ENCODE results near the gene ZNF501. TPM values are rescaled to one million over a fixed set of nuclear protein-coding genes. Genes with fewer than 3 reads are reported as not detected.

The ZNF501 gene
- total and polyA plus RNA-seq, 2 of the 13 experiments (the other 11 are each of a cell fraction or from before 2014, with no cell fraction given): 2.4 to 2.8 TPM

- TF ChIP-seq THAP9 (CRISPR knock-in tag; IDR thresholded peaks at IDR 0.05; ENCODE audit: borderline replicate concordance) (peak; percentile 93), ZNF10 (CRISPR knock-in tag; IDR thresholded peaks at IDR 0.05; ENCODE audit: borderline replicate concordance, low read depth) (no peak), ZNF337 (CRISPR knock-in tag; IDR thresholded peaks at IDR 0.05; ENCODE audit: borderline replicate concordance, low read depth) (no peak), ZNF121 (CRISPR knock-in tag; IDR thresholded peaks at IDR 0.05) (no peak), KDM6A (CRISPR knock-in tag; IDR thresholded peaks at IDR 0.05; ENCODE audit: low read depth) (no peak), NFKB2 (CRISPR knock-in tag; IDR thresholded peaks at IDR 0.05; ENCODE audit: borderline replicate concordance) (peak; percentile 89; the same call in 1 of the 2 replicates), XRCC5 (optimal IDR thresholded peaks at IDR 0.05; ENCODE audit: low read length) (peak; percentile 25), NR2F6 (IDR thresholded peaks at IDR 0.05) (no peak), NR2F6 (CRISPR knock-in tag; IDR thresholded peaks at IDR 0.05) (0 out of 2 replicates have a peak, but pooled peaks have one; percentile 25), GFI1 (CRISPR knock-in tag; IDR thresholded peaks at IDR 0.05; ENCODE audit: borderline replicate concordance) (no peak), FOSL1 (CRISPR knock-in tag; IDR thresholded peaks at IDR 0.05; ENCODE audit: borderline replicate concordance) (no peak), ZNF83 (CRISPR knock-in tag; IDR thresholded peaks at IDR 0.05; ENCODE audit: borderline replicate concordance) (0 out of 2 replicates have a peak, but pooled peaks have one; percentile 51), SATB2 (CRISPR knock-in tag; IDR thresholded peaks at IDR 0.05) (no peak), MATR3 (CRISPR knock-in tag; IDR thresholded peaks at IDR 0.05) (no peak), SNRNP70 (IDR thresholded peaks at IDR 0.05; ENCODE audit: low read depth, low read length) (no peak), GLI4 (CRISPR knock-in tag; IDR thresholded peaks at IDR 0.05; ENCODE audit: borderline replicate concordance) (no peak), CBFB (CRISPR knock-in tag; IDR thresholded peaks at IDR 0.05) (peak; percentile 75), KLF12 (CRISPR knock-in tag; IDR thresholded peaks at IDR 0.05; ENCODE audit: borderline replicate concordance) (peak; percentile 91; the same call in 1 of the 2 replicates), FOXM1 (CRISPR knock-in tag; IDR thresholded peaks at IDR 0.05) (peak; percentile 92), ZBTB34 (CRISPR knock-in tag; IDR thresholded peaks at IDR 0.05) (no peak), DNMT3B (CRISPR knock-in tag; conservative IDR thresholded peaks at IDR 0.05) (peak; percentile 86; the same call in 1 of the 2 replicates), BHLHE40 (IDR thresholded peaks at IDR 0.05; ENCODE audit: low read length) (no peak), ZNF44 (CRISPR knock-in tag; IDR thresholded peaks at IDR 0.05) (no peak), KDM2A (CRISPR knock-in tag; IDR thresholded peaks at IDR 0.05; ENCODE audit: borderline replicate concordance, low read depth) (peak; percentile 96; the same call in 1 of the 2 replicates)
- TF ChIP-seq, protein P1, sequence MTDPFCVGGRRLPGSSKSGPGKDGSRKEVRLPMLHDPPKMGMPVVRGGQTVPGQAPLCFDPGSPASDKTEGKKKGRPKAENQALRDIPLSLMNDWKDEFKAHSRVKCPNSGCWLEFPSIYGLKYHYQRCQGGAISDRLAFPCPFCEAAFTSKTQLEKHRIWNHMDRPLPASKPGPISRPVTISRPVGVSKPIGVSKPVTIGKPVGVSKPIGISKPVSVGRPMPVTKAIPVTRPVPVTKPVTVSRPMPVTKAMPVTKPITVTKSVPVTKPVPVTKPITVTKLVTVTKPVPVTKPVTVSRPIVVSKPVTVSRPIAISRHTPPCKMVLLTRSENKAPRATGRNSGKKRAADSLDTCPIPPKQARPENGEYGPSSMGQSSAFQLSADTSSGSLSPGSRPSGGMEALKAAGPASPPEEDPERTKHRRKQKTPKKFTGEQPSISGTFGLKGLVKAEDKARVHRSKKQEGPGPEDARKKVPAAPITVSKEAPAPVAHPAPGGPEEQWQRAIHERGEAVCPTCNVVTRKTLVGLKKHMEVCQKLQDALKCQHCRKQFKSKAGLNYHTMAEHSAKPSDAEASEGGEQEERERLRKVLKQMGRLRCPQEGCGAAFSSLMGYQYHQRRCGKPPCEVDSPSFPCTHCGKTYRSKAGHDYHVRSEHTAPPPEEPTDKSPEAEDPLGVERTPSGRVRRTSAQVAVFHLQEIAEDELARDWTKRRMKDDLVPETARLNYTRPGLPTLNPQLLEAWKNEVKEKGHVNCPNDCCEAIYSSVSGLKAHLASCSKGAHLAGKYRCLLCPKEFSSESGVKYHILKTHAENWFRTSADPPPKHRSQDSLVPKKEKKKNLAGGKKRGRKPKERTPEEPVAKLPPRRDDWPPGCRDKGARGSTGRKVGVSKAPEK (CRISPR knock-in tag; IDR thresholded peaks at IDR 0.05; ENCODE audit: borderline replicate concordance): 0 out of 2 replicates have a peak, but pooled peaks have one; percentile 42
Measured at GRCh38 chr3:44761424-44762169, 32.2 kb downstream of the ZNF501 start, which contains the start of the genes KIAA1143 and KIF15 (continued).

Data from HepG2 (cell line).